HS-5 (cell line): ENCODE measurements around the gene SCYGR1.
"Not testable (repeated sequence)": the region's sequence is repeated elsewhere in the genome, so short reads cannot be mapped to it uniquely, and the experiment has no call there.

ENCODE experiments used
- DNase-seq: peaks from one replicate; pipeline ENCODE4 v3.0.0-alpha.2; 2012; ENCODE audit warnings: low read depth

SCYGR1 gene

DNA sequence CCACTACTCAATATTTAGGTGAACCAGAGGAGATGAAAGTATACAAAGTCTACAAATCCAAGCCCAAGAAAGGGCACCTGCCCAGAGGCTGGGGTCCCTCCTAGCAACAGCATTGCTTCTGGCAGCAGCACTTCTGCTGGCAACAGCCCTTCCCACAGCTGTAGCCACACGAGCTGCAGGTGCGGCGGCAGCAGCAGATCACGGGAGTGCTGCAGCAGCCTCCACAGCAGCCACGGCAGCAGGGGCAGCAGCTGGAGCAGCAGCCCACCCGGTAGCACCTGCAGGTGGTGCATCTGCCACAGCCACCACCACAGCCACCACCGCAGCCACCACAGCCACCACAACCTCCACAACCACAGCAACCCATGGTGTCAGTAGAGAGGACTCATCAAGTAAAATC lies at the start of gene SCYGR1:
Gene SCYGR1 (minus strand): TSS at position 367 of the 400 bp plus-strand sequence. CDS start 0 bp downstream, at position 367.
- DNase-seq = not testable (repeated sequence)

GRCh38 chr2:227436436-227437174 lies 48.9 kb upstream of the SCYGR1 start:
- DNase-seq = no peak

- DNase-seq = no peak
Observed at GRCh38 chr2:227433171-227433570, 45.4 kb upstream of the SCYGR1 start.

DNA sequence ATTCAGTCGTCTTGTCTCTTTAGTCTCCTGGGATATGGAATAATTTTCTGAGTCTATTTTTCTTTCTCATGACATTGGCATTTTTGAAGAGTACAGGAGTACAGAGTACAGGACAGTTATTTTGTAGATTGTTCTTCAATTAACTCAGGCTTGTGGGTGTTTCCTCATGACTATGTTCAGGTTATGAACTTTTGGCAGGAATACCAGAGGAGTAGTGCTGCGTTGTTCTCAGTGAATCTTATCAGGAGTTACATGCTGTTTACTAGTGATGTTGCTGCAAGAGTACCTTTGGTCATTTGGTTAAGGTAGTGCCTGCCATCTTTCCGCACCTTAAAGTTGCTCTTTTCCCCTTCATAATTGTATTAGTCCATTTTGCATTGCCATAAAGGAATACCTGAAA lies 42.9 kb upstream of the SCYGR1 start:
- DNase-seq = no peak

DNA sequence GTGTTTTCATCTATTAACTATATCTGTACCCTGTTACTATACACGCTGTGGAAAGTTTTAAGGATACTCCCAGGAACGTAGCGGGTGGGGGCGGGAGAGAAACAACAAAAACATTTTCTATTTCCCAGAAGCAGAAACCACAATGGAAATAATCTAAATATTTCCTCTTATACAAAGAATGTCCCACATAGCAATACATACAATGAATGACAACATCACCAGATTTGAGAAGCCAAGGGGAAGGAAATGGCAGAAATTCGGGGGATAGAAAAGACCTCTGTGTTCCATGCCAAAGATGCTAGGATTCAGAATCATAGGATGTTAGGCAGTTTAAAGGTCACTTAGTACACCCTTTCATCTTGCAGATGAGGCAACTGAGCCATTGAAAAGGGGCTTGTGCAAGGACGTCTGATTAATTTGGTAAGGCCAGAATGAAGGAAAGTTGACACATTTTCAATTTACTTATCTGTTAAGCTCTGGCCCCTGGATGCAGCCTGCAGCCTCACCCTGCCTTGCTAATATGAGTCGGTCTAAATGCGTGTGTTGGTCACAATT lies 41.1 kb upstream of the SCYGR1 start:
- no peak for DNase-seq

- no peak for DNase-seq
Observed at GRCh38 chr2:227423656-227424499, 36.1 kb upstream of the SCYGR1 start.

GRCh38 chr2:227420087-227421052 lies 32.6 kb upstream of the SCYGR1 start:
- no peak for DNase-seq

- DNase-seq = no peak
Observed at GRCh38 chr2:227416701-227417100, 29.0 kb upstream of the SCYGR1 start.

GRCh38 chr2:227415538-227416424 lies 28.0 kb upstream of the SCYGR1 start:
- DNase-seq = peak; percentile 50

DNA sequence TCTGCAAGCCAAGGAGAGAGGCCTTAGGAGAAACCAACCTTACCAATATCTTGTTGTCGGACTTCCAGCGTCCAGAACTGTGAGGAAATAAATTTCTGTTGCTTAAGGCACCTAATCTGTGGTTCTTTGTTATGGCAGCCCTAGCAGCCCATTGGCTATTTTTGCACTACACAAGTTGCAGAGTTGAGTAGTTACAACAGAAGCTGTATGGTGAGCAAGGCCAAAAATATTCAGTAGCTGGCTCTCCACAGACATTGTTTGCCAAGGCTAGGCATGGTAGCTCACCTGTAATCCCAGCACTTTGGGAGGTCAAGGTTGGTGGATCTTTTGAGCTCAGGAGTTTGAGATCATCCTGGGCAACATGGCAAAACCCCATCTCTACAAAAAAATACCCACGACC lies 27.1 kb upstream of the SCYGR1 start:
- DNase-seq = no peak

DNA sequence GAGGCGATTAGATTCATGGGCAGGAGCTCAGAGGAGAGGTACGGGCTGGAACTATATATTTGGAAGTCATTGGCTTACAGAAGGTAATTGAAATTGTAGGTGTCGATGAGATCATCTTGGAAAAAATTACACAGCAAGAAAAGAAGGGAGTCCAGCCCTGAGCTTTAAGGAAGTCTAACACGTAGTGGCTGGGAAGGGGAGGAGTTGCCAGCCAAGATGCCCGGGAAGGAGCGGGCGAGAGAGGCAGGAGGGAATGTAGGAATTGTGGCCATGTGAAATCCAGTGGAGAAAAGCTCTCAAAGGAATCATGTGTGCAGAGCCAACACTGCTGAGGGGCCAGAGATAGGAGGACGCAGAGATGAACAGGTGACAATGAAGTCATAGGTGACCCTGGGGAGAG lies 25.6 kb upstream of the SCYGR1 start:
- DNase-seq = no peak

DNA sequence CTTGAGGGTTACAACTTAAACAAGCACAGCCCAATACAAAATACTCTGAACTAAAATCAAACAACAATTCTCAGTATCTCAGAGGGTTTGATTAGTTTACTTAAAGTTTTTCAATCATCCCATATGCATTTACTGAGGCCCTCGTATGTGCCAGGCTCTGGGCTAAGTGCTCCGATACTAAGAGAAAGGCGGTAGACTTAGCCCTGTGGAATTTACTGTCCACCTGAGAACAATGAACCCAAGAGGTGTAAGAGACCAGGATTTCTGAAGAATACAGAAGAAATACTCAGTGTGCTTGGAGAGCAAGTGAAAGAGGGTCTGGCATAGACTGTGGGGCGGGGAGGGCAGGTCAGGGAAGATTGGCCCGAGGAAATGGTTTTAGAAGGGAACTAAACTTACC lies 25.1 kb upstream of the SCYGR1 start:
- no peak for DNase-seq

DNA sequence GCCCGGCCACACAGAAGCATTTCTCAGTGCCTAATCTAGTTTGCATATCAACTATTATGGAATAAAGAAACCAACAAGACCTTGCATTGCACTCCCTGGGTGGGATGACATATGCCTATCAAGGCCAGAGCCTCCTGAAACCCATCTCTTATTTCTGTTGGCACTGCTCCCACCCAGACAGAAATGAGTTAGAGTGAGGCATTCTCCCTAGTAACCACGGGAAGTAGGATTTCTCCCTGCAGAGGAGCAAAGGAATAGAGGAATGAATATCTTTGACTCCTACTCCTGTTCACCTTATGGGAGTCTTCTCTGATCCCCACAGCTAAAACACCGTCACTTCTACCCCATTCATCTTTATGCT lies 24.2 kb upstream of the SCYGR1 start:
- no peak for DNase-seq

DNA sequence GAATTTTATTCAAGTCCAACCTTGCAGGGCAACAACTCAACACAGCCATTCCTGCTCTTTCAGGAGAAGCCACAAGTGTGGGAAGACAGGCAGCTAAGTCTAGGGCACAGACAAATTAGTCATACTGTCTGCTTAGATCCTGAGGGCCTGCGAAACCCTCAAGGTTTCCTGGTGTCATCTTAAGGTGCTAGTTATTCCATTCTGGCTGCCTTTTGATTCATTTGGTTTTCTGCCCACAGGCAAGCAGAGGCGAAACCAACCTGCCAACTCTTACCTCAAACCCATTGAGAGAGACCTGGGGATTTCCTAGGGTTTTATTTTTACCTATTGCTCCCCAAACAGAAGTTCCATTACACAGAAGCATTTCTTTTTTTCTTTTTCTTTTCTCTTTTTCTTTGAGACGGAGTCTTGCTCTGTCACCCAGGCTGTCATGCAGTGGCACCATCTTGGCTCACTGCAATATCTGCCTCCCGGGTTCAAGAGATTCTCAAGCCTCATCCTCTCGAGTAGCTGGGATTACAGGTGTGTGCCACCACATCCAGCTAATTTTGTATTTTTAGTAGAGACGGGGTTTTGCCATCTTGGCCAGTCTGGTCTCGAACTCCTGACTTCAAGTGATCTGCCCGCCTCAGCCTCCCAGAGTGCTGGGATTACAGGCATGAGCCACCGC lies 23.7 kb upstream of the SCYGR1 start:
- no peak for DNase-seq

GRCh38 chr2:227410191-227410590 lies 22.4 kb upstream of the SCYGR1 start:
- DNase-seq = no peak

- no peak for DNase-seq
Observed at GRCh38 chr2:227407591-227408151, 19.9 kb upstream of the SCYGR1 start.

DNA sequence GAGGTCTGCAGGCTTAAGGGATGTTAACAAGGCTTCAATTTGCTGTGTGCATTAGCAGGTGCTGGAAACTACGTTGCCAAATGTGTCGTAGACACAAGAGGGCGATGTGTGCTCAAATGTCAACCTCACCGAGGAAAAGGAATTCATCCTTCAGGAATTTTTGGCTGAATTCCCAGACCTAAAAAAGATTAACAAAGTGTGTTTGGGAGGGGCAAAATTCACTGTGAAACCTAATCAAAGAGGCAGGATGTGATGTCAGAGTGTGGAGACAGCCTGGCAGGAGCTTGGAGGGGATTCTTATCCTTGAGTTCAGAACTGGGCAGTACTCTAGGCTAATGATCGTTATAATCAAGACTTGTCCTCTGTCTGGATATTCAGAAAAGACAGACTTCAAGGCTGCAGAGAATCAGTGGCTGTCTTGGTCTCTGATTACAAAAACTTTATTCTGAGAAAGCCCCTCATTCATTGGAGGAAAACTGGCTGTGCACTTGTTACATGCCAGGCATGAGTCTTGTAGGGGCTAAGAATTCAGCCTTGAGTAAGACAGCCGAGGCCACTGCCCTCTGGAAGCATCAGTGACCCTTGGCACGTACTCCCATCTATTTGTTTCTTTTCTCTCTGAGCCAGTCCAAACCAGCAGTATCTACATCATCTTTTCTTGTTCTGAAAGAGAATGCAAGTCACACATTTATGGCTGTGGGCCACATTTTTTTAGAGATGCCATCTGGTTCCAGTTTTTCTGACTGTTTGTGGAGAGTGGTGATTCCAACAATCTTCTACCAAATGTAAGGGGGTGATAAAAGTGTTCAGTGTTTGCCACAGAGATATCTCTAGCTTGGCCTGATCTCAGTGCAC lies 18.7 kb upstream of the SCYGR1 start:
- DNase-seq = peak; percentile 99

GRCh38 chr2:227404585-227405271 lies 17.0 kb upstream of the SCYGR1 start:
- no peak for DNase-seq
